ENCODE measurements around the gene TXNRD3.

Gene TXNRD3

DNA sequence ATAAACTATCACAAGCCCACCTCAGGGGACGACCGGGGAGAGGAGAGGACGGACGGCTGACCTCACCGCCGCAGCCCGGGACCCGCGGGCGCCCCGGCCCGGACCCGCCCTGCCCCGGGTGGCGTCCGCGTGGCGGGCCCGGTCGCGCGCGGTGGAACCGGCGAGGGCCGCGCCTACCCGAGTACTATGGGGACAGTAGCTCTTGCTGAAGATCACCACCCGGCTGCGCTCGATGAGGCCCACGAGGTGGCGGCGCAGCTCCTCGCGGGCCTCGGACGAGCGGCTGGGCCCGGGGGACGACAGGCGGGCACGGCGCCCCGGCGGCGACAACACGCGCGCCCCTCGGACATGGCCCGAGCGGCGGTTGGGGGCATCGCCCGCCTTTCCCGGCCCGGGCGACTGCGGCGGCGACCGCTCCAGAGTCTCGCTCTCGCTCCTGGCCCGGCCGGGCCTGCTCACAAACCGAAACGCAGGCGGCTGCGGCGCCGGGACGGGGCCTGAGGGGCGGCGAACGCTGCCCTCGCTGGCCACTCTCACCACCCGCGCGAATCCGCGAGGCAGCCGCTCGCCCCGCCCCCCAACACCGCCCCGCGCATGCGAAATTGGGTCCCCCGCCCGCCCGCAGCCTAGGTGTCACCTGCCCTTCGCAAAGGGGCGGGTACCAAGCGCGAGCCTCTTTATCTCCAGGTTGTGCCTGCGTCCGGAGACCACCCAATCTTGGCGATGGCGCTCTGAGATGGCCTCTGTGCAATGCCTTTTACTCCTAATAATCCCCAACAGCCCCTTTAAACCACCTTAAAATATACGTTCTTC, at the start of gene TXNRD3:
Gene TXNRD3 (minus strand): TSS at position 554 of the 813 bp plus-strand sequence.
- DNase-seq (ENCODE audit: low read depth in 2 of 2): peak; percentile 56 to 71

DNA sequence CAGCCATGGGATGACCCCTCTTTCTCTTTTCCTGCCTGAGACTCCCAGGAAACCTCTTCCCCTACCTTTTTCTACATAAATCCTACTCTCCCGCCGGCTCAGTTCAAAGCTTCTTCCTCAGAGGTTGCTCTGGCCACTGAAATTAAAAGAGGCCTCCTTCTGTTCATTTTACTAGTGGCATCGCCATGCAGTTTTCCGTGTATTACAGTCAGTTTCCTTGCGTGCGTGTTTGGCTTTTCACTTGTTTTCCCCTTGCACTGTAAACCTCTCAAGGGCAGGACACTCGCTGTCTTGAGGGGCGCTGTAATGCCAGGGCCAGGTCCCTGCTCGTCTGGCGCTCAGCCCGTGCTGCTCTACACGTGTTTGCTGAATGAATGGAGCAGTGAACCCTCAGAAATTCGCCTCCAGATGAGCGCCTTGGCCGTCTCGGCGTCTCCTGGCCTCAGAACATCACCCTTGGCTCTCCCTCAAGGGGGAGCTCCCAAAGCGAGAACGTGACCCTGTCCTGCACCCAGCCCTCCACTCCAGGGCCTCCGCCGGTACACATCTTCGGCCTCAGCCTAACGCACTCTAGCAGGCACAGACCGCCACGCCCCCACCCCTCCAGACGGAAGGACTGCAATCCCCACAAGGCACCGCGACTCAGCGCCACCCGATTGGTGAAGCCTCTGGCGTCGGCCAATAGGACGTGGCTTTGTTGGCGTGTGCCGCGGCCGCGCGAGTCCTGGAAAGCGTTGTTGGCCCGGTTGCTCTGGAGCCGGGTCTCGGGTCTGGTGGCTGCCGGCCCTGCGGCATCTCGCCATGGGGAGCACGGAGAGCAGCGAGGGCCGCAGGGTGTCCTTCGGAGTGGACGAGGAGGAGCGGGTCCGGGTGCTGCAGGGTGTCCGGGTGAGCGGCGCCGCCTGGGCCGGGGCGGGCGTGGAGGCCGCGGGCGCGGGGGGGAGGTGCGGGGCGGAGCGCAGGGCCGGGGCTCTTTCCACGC, 48.9 kb upstream of the TXNRD3 start, which contains the start of gene CHCHD6:
Gene CHCHD6 (plus strand): TSS at position 729 of the 982 bp plus-strand sequence. CDS start 73 bp downstream, at position 802.
- peak; percentile 92 to 94 for DNase-seq (ENCODE audit: low read depth in 2 of 2)

DNA sequence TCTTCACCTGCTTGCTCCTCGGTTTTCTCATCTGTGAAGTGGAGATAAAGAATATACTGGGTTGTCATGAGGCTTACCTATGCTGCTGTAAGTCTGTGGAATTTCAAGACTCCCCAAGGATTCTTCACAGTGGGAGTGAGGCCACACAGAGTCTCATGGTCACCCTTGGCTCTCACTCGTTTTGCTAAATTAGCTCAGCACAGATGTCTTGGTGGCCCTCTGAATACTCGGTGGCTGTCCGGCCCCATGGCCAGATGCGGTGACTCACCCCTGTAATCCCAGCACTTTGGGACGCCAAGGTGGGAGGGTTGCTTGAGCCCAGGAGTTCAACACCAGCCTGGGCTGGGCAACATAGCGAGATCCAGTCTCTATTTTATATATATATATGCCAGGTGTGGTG, 44.1 kb upstream of the TXNRD3 start:
- DNase-seq (ENCODE audit: low read depth in 2 of 2): no peak

DNA sequence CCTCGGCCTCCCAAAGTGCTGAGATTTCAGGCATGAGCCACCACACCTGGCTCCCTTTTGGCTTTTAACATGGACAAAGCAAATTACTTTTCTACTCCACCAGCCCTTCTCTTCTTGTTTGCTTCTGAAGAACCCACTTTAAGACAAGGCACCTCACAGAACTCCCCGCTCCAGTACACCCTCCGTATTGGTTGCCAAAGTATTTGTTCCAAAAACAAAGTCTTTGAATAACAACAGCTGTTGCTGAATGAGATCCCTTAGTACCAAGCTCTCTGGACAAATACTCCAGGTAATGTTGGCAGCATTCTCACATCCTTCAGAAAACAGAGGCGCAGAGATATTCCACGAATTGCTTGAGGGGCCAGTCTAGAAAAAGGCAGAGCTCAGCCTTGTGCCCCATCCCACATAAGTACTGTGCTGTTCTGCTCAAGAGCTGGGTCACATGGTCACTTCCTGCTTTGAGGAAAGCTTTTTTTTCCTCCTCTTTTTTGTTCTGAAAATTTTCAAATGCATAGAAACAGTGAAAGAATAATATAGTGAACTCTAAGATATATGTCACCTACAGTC, 41.9 kb upstream of the TXNRD3 start:
- DNase-seq (ENCODE audit: low read depth in 2 of 2): no peak

DNA sequence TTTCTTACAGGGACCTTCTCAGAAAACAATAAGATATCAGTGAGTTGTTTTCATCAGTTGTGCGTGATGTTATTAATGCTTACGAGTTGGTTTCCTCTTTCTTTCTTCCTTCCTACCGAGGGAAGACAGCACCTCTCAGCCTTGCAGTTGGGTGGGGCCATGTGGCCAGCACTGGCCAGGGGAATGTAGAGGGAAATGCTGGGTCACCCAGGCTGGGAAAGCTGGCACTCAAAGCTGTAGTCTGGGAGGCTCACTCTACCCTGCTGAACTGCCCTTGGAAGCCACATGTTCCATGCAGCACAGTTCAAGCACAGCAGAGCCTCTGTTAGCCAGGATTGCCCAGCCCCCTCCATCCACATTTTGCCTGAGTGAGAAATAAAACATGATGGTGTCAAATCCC, 39.0 kb upstream of the TXNRD3 start:
- DNase-seq (ENCODE audit: low read depth in 2 of 2): no peak

DNA sequence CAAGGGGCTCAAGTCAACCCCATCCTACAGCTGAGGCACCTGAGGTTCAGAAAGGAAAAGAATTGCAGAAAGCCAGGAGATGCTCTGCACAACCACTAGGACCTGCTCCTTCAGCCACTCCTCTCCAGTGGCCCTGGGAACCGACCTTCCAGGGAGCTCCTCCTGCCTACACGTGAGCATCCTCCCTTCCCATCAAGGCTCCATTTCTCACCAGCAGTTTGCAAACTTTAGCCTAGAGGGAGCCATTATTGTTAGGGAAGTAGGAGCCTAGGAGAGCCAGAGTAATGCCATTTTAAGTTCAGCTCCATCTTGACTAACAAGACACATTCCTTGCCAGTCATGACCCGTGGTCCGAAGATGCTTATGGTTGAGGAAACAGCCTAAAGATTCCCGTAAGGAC, 37.9 kb upstream of the TXNRD3 start:
- DNase-seq (ENCODE audit: low read depth in 2 of 2): no peak

DNA sequence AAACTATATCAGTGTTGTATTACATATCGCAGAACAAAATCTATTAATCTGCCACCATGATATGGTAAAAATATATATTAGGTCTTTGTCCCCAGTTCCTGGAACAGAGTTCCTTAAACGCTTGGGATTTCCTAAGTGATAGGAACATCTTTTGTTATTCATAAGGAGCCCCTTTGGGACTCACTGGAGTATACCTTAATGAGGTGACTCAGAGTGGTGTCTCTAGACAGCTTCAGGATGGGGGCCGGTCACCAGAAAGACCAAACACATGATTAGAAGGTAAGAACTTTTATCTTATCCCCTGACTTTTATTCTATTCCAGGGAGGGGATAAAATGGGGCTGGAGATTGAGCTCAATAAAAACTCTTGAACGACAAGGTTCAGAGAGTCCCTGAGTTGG, 36.8 kb upstream of the TXNRD3 start:
- DNase-seq (ENCODE audit: low read depth in 2 of 2): no peak

DNA sequence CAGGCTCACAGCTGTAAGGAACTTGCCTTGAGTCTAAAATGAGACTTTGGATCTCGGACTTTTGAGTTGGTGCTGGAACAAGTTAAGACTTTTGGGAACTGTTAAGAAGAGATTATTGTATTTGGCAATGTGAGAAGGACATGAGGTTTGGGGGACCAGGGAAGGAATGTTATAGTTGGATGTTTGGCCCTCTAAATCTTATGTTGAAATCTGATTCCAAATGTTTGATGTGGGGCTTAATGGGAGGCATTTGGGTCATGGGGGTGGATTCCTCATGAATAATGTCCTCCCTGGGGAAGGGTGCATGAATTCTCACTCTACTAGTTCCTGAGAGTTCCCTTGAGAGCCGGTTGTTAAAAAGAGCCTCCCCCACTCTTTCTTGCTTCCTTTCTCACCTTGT, 30.6 kb upstream of the TXNRD3 start:
- no peak for DNase-seq (ENCODE audit: low read depth in 2 of 2)

- DNase-seq (ENCODE audit: low read depth in 2 of 2): no peak
These were observed 30.1 kb upstream of the TXNRD3 start for GRCh38 chr3:126685021-126685420.

- no peak for DNase-seq (ENCODE audit: low read depth in 2 of 2)
These were observed 29.4 kb upstream of the TXNRD3 start for GRCh38 chr3:126684218-126684751.

DNA sequence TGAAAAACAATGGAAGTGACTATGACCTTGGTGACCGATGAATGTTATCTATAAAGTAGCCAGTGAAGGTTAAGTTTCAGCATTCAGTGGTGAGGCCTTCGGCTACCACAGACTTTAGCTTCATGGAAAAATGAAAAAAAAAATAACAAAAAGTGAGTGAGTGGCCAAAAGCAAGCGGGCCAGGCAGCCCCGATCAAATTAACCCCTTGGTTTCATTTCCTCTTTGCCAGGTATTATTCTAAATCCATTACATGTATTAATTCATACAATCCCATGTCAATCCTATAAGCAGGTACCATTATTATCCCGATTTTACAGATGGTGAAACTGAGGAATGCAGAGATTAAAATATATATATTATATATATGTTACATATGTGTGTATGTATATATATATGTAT, 28.1 kb upstream of the TXNRD3 start:
- no peak for DNase-seq (ENCODE audit: low read depth in 2 of 2)

- DNase-seq (ENCODE audit: low read depth in 2 of 2): no peak
These were observed 27.1 kb upstream of the TXNRD3 start for GRCh38 chr3:126682009-126682408.

GRCh38 chr3:126680667-126681055, 25.7 kb upstream of the TXNRD3 start:
- DNase-seq (ENCODE audit: low read depth in 2 of 2): no peak

- DNase-seq (ENCODE audit: low read depth in 2 of 2): no peak
These were observed 25.1 kb upstream of the TXNRD3 start for GRCh38 chr3:126679831-126680666.

DNA sequence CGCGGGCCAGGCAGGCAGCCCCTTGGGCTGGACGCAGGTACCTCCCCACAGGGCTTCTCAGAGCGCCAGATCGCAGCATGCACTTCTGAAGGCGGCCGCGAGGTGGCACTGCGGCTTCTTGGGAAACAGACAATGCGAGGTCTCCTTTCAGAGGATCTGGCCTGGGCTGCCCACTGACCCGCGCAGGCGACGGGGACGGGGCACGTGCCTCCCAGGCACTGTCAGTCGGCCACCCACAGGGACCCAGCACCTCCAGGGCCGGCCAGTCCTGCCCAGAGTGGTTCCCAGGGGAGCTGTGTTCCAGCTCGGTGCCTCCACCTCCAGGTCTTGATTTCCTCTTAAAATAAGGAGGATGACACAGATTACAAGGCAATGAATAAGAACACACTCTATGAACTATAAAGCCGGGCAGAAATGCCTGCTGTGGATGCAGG, 24.4 kb upstream of the TXNRD3 start:
- peak; percentile 51 to 75 for DNase-seq (ENCODE audit: low read depth in 2 of 2)

DNA sequence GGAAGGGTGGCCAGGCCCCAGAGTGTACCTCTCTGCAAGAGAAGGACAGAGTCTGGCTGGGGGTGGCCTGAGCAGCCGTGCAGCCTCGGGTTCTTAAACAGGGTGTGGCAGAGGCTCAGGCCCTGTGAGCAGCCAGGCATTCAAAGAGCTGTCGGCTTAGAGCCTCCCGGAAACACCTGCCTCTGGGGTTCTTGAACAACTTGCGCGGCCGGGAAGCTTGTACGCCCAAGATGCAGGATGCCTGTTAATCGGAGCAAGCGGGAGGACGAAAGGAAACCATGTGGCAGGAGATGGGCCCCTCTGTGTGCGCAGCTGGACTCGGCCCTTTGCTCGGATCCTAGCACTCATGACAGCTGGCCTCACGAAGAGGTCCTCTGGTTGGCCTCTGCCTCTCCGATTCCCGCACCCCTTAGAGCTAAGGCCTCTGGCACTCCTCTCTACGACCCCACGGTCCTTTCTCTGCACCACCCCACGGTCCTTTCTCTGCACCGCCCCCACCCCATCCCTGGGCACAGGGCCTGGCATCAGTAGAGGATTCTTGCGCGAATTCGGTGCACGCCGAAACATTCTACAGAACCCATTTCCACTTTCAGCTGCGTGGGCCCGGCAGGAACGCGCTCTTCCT, 23.9 kb upstream of the TXNRD3 start:
- DNase-seq (ENCODE audit: low read depth in 2 of 2): no peak

DNA sequence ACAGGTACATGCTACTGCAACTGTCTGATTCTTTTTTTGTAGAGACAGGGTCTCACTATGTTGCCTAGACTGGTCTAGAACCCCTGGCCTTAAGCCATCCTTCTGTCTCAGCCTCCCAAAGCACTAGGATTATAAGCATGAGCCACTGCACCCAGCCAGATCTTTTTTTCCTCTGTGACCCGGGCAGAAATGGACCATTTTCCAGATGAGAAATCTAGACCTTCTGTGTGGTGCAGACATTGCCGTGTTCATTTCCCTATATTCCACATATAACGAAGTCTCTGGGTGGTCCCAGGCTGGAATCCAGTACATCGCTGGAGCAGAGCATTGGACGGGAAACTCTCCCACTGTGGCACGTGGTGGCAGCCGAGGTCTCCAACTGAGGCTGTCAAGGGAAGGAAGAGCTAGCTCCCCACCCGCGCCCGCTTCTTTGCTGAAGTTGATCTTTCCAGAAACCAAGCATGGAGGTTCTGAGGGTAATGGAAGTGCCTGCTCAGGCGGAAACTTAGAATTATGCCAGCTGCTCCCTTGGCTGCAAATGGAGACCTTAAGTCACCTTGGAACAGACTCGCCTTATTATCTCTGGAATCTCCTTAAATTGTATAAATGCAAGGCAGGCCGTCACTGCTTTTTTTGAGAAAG, 23.1 kb upstream of the TXNRD3 start:
- DNase-seq (ENCODE audit: low read depth in 2 of 2): no peak

GRCh38 chr3:126676919-126677705, 22.2 kb upstream of the TXNRD3 start:
- no peak for DNase-seq (ENCODE audit: low read depth in 2 of 2)

DNA sequence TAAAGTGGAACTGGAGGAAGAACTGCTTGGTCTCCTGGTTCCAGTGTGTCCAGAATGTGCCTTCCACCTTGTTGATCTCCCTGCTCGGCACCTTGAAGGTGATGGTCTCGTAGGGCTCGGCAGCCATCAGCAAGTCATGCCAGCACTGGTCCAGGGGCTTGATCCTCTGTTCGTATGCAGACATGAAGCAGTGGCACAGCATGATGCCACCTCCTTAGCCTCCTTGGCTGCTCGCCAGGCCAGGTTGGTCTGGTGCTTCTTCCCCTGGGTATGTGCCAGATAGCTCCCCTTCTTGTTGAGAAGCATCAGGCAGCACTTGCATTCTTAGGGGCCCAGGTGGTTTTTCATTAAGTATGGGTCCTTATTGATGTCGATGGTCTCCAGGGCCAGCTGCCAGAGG, 17.8 kb upstream of the TXNRD3 start:
- no peak for DNase-seq (ENCODE audit: low read depth in 2 of 2)
